Mesenchymal stem cell (in vitro differentiated cells and primary cell): ENCODE measurements around the gene GRM5.
"Not testable (repeated sequence)": the region's sequence is repeated elsewhere in the genome, so short reads cannot be mapped to it uniquely, and the experiment has no call there.

Experiments
- DNase-seq: peaks from one replicate; pipeline ENCODE4 v3.0.0-alpha.2; 2013
- H2AFZ ChIP-seq: one replicate; pipeline ENCODE4 v1.6.1; 2013; ENCODE audit warnings: low read depth, mild to moderate bottlenecking, control low read depth, inconsistent platforms, low read length, moderate library complexity
- H2AK5ac ChIP-seq: 2 replicates; pipeline ENCODE4 v1.6.1; 2013; ENCODE audit warnings: low read length, moderate library complexity, mild to moderate bottlenecking, inconsistent platforms; ENCODE audit not compliant: severe bottlenecking
- H2BK120ac ChIP-seq: one replicate; pipeline ENCODE4 v1.6.1; 2013; ENCODE audit warnings: low read depth, mild to moderate bottlenecking, inconsistent platforms, low read length, moderate library complexity
- H2BK12ac ChIP-seq, 2 experiments: one replicate each; pipeline ENCODE4 v1.6.1; 2013; ENCODE audit warnings: inconsistent platforms in 2 of 2, low read length in 2 of 2, mild to moderate bottlenecking in 2 of 2, moderate library complexity in 2 of 2, control low read depth in 1 of 2
- H2BK15ac ChIP-seq: one replicate; pipeline ENCODE4 v1.6.1; 2013; ENCODE audit warnings: mild to moderate bottlenecking, low read depth, inconsistent platforms; ENCODE audit not compliant: poor library complexity, severe bottlenecking
- H2BK5ac ChIP-seq: 2 replicates; pipeline ENCODE4 v1.6.1; 2013; ENCODE audit warnings: low read depth, mild to moderate bottlenecking, low read length, control low read depth, inconsistent platforms; ENCODE audit not compliant: poor library complexity, severe bottlenecking
- H3K14ac ChIP-seq, 2 experiments: one replicate each; pipeline ENCODE4 v1.6.1; 2013; ENCODE audit warnings: inconsistent platforms in 2 of 2, low read length in 2 of 2, control low read depth in 1 of 2, mild to moderate bottlenecking in 1 of 2, moderate library complexity in 1 of 2
- H3K18ac ChIP-seq, 2 experiments: one replicate each; pipeline ENCODE4 v1.6.1; 2013; ENCODE audit warnings: inconsistent platforms in 2 of 2, low read length in 2 of 2, control low read depth in 1 of 2, low read depth in 1 of 2, mild to moderate bottlenecking in 1 of 2
- H3K23ac ChIP-seq, 2 experiments: one replicate each; pipeline ENCODE4 v1.6.1; 2013; ENCODE audit warnings: inconsistent platforms in 2 of 2, low read length in 2 of 2, mild to moderate bottlenecking in 2 of 2, moderate library complexity in 2 of 2, control low read depth in 1 of 2
- H3K27ac ChIP-seq: 2 replicates; pipeline ENCODE4 v1.5.1; 2013; ENCODE audit warnings: mild to moderate bottlenecking, moderate library complexity, low read length, control low read depth, inconsistent platforms; ENCODE audit not compliant: poor library complexity, severe bottlenecking
- H3K27me3 ChIP-seq, 2 experiments: 2 replicates each; pipeline versions ENCODE4 v1.6.1 to v1.7.0; 2013; ENCODE audit warnings: low read length in 2 of 2, mild to moderate bottlenecking in 2 of 2, moderate library complexity in 2 of 2, control low read depth in 1 of 2, inconsistent platforms in 1 of 2; ENCODE audit not compliant: control insufficient read depth in 1 of 2, insufficient read depth in 1 of 2
- H3K36me3 ChIP-seq, 2 experiments: 2 replicates each; pipeline versions ENCODE4 v1.6.1 to v1.7.0; 2013; ENCODE audit warnings: low read length in 2 of 2, control low read depth in 1 of 2, inconsistent platforms in 1 of 2, low read depth in 1 of 2, mild to moderate bottlenecking in 1 of 2; ENCODE audit not compliant: insufficient read depth in 2 of 2, control insufficient read depth in 1 of 2
- H3K4ac ChIP-seq, 2 experiments: one replicate each; pipeline ENCODE4 v1.6.1; 2013; ENCODE audit warnings: inconsistent platforms in 2 of 2, low read length in 2 of 2, mild to moderate bottlenecking in 2 of 2, moderate library complexity in 2 of 2, control low read depth in 1 of 2, low read depth in 1 of 2
- H3K4me1 ChIP-seq: 2 replicates; pipeline ENCODE4 v1.6.1; 2013; ENCODE audit warnings: low read depth, low read length, control low read depth; ENCODE audit not compliant: control insufficient read depth, insufficient read depth
- H3K4me2 ChIP-seq: 2 replicates; pipeline ENCODE4 v1.6.1; 2013; ENCODE audit warnings: low read length, mild to moderate bottlenecking, inconsistent platforms; ENCODE audit not compliant: poor library complexity, severe bottlenecking
- H3K4me3 ChIP-seq, 2 experiments: 2 replicates each; pipeline versions ENCODE4 v1.5.1 to v1.7.0; 2013; ENCODE audit warnings: low read length in 2 of 2, mild to moderate bottlenecking in 2 of 2, control low read depth in 1 of 2, low read depth in 1 of 2; ENCODE audit not compliant: insufficient read depth in 1 of 2
- H3K79me1 ChIP-seq: replicated peaks from 2 replicates; pipeline ENCODE4 v1.6.1; 2013; ENCODE audit warnings: mild to moderate bottlenecking, control low read depth, low read length, inconsistent platforms; ENCODE audit not compliant: poor library complexity, severe bottlenecking
- H3K9ac ChIP-seq: 2 replicates; pipeline ENCODE4 v1.7.0; 2013; ENCODE audit warnings: mild to moderate bottlenecking, low read length, moderate library complexity
- H3K9me3 ChIP-seq: 2 replicates; pipeline ENCODE4 v1.7.0; 2013; ENCODE audit warnings: mild to moderate bottlenecking, low read length; ENCODE audit not compliant: control insufficient read depth
- H4K8ac ChIP-seq: one replicate; pipeline ENCODE4 v1.6.1; 2013; ENCODE audit warnings: inconsistent platforms, mild to moderate bottlenecking, low read length, moderate library complexity
- H4K91ac ChIP-seq: one replicate; pipeline ENCODE4 v1.6.1; 2013; ENCODE audit warnings: mild to moderate bottlenecking, low read length, inconsistent platforms
- WGBS: methylation state at CpG from one replicate; pipeline ENCODE4 v1.1.7; 2013; ENCODE audit warnings: mixed read lengths; 5-methylcytosine and 5-hydroxymethylcytosine counted together

GRM5 gene

DNA sequence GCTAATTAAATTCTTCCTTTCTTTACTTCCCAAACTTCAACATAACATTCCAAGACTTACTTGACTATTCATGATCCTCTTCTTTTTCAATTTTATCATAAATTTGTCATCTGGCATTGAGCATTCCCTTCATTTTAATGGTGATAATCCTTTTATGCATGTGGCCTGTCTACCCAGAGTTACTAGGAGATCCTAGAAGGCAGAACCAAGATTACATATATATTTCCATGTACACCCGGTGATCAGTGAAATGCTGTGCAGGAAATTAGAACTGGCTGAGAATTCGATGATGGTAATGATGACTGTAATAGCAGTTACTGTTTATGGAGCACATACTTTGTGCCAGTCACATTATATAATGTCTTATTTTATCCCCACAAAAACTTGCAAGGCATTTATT lies 104.2 kb downstream of the GRM5 start:
- H3K18ac ChIP-seq, H2AFZ ChIP-seq, H3K27me3 ChIP-seq, H4K91ac ChIP-seq, H3K4me1 ChIP-seq, H3K27ac ChIP-seq, H2BK15ac ChIP-seq, H2BK120ac ChIP-seq, H3K4ac ChIP-seq, DNase-seq, H3K9me3 ChIP-seq, H3K79me1 ChIP-seq, H3K9ac ChIP-seq, H2BK12ac ChIP-seq, H3K14ac ChIP-seq, H2BK5ac ChIP-seq, H3K4me2 ChIP-seq, H3K23ac ChIP-seq, H3K36me3 ChIP-seq, H4K8ac ChIP-seq, H2AK5ac ChIP-seq, H3K4me3 ChIP-seq: not testable (repeated sequence)
- WGBS = no CpG with 5 or more reads among the region's 2 CpGs

DNA sequence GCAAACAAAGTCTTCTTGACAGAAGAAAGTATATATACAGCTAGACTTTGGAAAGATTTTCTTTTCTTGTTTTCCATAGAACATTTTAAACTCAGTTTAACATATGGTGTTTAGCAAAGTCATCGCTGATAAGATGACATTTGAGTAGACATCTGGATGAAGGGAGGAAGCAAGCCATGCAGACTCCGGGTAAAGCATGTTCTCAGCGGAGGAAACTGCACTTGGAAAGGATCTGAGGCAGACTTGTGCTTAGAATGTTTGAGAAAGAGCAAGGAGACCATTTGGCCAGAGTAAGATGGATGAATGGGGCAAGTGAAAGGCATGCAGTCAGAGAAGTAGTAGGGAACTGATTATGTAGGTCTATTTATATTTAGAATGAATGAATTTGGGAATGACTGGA lies 105.9 kb downstream of the GRM5 start:
- not testable (repeated sequence) for H3K36me3 ChIP-seq, H3K9ac ChIP-seq, H2AK5ac ChIP-seq, H2AFZ ChIP-seq, H2BK120ac ChIP-seq, H2BK5ac ChIP-seq, H3K27ac ChIP-seq, H4K91ac ChIP-seq, H2BK12ac ChIP-seq, H3K18ac ChIP-seq, DNase-seq, H3K4me2 ChIP-seq, H3K9me3 ChIP-seq, H4K8ac ChIP-seq, H3K14ac ChIP-seq, H3K23ac ChIP-seq, H3K4me1 ChIP-seq, H3K79me1 ChIP-seq, H3K4ac ChIP-seq, H3K4me3 ChIP-seq, H2BK15ac ChIP-seq, H3K27me3 ChIP-seq
- WGBS = 60% methylated on average over 3 of the region's 3 CpGs

DNA sequence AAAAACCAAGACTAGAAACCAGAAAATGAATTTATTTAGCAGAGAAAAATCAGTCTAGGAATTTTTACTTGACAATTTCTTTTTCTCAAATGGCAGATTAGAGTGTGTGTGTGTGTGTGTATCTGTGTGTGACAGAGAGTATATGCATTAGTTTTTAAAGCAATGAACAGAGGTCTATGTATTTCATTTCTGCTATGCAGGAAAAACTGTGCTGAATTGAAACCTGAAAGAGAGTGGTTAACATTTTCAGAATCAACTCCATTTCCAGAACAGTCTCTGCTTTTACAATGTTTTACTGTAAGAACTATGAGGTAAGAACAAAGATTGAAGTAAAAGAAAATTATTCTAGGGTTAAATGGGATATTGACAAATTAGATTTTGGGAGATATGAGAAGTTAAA lies 114.8 kb downstream of the GRM5 start:
- no peak overlapping the region for H2BK5ac ChIP-seq
- no peak for DNase-seq
- H3K23ac ChIP-seq = no peak overlapping the region
- no peak overlapping the region for H3K27ac ChIP-seq
- H3K9ac ChIP-seq = no peak overlapping the region
- no peak overlapping the region for H2BK15ac ChIP-seq
- no peak overlapping the region for H3K14ac ChIP-seq
- H3K9me3 ChIP-seq = no peaks in the 10 kb centered on the region
- H3K79me1 ChIP-seq = no peaks in the 10 kb centered on the region
- no peak overlapping the region for H2BK120ac ChIP-seq
- no peak overlapping the region for H2BK12ac ChIP-seq
- no peak overlapping the region for H3K4me2 ChIP-seq
- no peaks in the 10 kb centered on the region for H3K36me3 ChIP-seq
- no peak overlapping the region for H4K8ac ChIP-seq
- H2AFZ ChIP-seq = no peak overlapping the region
- H3K27me3 ChIP-seq = no peaks in the 10 kb centered on the region
- H3K18ac ChIP-seq = no peak overlapping the region
- no peak overlapping the region for H3K4me3 ChIP-seq
- H4K91ac ChIP-seq = no peak overlapping the region
- H3K4ac ChIP-seq = no peak overlapping the region
- H2AK5ac ChIP-seq = no peak overlapping the region
- H3K4me1 ChIP-seq = no peaks in the 10 kb centered on the region

DNA sequence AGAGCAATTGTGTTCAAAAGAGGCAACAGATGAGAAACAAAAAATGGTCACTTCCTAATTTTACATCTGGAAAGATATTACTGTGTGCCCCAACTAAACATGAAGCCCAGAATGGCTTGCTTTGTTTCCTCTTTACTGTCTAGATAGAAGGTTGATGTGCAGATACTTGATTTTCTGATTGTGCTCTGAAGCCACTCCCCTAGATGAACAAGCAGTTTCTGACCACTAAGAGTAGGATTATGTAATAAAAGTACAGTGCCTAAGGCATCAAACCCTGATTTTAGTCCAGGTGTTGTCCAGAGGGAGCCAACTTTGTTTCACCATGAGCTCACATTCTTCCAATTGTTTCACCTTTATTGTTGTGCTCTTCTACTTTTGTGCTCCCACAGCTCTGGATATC lies 116.9 kb downstream of the GRM5 start:
- not testable (repeated sequence) for H3K14ac ChIP-seq, H3K27me3 ChIP-seq, H3K79me1 ChIP-seq, H2BK15ac ChIP-seq, H3K9me3 ChIP-seq, H3K23ac ChIP-seq, H3K4me2 ChIP-seq, DNase-seq, H2BK120ac ChIP-seq, H3K4ac ChIP-seq, H3K36me3 ChIP-seq, H3K4me3 ChIP-seq, H3K18ac ChIP-seq, H3K27ac ChIP-seq, H2BK5ac ChIP-seq, H2BK12ac ChIP-seq, H2AFZ ChIP-seq, H3K4me1 ChIP-seq, H2AK5ac ChIP-seq, H4K8ac ChIP-seq, H3K9ac ChIP-seq, H4K91ac ChIP-seq
